Activated CD4-positive, alpha-beta T cell treated with anti-CD3 and anti-CD28 coated beads, Interleukin-2, Interleukin-6, amounts not matched to agents 100 ng/mL and 50 ng/mL, durations not matched to agents 16 hours and 8 hours (primary cell): Measurements from ENCODE around the gene CSMD2.
"Not testable (repeated sequence)": the region's sequence is repeated elsewhere in the genome, so short reads cannot be mapped to it uniquely, and the experiment has no call there.

Experiments
- DNase-seq: peaks from one replicate; pipeline ENCODE4 v3.0.0-alpha.2; 2020

Gene CSMD2

DNA sequence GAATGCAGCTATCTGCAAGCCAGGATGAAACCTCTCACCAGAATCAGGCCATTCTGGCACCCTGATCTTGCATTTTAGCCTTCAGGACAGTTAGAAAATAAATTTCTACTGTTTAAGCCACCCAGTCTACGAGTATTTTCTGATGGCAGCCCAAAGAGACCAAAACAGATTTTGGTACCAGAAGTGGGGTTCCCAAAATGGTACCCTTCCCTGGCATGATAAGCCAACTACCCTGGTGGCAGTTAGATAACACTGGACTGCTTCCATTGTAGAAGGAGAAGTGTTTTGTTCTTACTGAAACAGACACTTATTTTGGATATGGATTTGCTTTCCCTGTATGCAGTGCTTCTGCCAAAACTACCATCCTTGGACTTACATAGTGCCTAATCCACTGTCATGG is 115.0 kb downstream of the CSMD2 start:
- DNase-seq = no peak

DNA sequence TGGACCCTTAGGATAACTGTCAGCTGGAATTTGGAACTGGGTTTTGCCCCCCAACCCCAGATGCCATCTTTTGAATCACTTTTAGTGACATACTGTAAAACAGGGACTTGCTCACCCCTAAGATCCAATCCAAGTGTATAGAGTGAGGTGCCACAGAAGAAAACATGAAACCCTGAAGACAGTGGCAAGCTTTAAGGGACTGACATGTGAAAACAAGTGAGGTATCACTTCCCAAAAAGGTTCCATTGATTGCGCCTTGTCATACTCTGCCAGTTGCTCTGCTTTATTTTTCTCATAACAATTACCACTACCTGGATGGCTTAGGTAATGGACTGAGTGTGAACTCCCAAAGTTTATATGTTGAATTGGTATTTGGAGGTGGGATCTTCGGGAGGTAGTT is 115.6 kb downstream of the CSMD2 start:
- DNase-seq = no peak

DNA sequence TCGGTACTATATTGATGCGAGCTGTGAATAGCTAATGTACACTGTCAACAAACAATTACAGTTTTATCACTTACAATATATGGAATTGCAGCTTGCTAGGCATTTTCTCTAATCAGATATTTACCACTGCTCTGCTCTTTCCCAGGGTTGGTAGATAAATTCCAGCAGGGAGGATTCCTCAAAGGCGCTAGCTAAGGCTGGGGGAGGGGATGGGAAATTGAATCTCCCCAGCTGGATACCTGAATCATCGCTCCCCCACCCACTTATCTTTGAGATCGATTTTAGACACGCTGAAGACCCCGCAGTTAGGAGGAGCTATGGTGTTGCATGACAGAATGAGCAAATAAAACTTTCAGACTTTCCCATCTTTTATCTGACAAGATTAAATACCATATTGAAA is 127.2 kb downstream of the CSMD2 start:
- no peak for DNase-seq

DNA sequence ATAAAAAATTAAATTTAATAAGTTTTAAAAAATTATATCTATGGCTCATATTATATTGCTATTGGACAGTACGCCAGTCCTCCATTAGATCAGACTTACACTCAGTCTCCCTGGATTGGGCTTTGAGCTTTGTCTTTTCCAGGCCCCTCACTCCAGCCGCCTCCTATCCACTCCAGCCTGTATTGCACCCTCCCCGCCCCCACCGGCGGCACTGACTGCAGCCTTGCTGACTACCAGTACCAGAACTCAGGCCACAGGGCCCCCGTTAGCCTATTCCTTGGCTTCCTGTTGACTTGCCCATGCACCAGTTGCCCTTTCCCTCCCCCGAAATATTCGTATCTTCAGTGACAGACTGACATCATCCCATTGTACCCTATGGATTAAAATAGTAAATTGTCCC is 127.9 kb downstream of the CSMD2 start:
- DNase-seq = no peak

DNA sequence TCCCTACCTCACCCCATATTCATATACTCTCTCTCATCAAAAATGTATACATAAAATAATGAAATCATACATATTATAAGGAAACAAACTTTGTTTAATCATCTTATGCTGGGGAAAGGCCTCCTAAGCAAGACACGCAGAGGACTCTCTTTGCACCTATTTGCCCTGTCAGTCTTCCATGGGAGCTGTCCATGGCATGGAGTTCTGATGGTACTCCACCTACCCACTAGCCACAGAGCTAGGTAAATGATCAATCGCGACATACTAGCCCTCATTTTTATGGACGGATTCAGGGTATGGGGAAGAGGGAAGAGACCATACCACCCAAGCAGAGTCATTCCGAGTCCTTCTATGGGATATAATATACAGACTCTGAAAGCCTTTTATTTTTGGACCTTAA is 131.0 kb downstream of the CSMD2 start:
- DNase-seq = no peak

DNA sequence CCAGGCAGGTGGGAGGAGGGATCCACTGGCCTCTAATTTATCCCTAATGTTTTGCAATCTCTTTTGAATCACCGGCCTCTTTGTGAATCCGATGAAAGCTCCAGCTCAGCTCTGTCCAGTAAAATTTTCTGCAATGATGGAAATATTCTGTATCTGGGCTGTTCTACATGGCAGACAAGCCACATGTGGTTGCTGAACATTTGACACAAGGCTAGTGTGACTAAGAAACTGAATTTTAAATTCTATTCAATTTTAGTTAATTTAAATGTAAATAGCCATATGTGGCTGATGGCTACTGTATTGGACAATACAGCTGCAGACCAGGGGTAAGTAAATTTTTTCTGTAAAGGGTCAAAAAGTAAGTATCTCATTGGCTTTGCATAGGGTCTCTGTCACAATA is 135.1 kb downstream of the CSMD2 start:
- no peak for DNase-seq

DNA sequence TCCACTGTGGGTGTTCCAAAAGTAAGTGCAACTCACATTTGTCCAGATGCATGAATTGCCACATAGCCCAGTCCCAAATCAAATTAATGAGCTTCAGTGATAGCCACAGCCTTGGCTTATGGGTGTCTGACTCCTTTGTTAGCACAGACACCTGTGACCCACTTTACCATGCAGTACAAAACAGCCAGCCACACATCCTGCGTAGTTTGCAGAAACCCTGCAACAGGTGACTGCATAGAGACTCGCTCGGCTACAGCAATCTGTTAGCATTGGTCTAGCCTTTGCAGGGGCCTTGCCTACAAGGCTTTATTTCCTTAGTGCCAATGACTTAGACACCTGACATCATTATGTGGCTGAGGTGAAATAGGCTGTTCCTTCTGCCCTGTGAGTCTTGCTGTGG is 135.5 kb downstream of the CSMD2 start:
- DNase-seq = no peak

DNA sequence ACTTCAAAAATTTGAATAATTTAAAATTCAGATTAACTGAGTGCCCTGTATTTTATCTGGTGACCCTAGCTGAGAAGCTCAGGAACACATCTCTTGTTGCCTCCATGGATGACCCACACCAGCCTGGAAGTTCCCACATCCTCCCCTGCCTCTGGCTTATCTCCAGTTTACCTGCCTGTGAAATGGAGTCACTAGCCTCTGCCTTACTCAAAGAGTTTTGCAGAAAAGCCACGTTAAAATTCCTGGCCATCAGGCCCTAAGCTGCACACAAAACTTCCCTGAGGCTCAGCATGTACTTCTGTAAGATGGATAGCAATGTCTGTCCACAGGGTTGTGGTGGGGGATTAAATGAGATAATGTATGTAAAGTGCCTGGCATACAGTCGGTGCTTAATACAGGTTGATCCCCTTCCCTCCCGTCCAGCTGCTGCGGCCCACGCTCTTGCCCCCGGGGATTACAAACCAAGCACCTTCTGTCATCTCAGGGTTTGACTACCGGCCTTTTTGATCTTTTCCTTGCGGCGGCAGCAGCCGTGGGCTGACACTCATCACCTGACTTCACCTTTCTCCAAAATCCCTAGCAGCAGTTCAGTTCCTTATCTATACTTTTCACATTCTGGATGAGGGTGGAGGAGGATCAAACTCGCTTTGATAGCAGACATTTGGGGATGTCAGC is 136.5 kb downstream of the CSMD2 start:
- DNase-seq = no peak

DNA sequence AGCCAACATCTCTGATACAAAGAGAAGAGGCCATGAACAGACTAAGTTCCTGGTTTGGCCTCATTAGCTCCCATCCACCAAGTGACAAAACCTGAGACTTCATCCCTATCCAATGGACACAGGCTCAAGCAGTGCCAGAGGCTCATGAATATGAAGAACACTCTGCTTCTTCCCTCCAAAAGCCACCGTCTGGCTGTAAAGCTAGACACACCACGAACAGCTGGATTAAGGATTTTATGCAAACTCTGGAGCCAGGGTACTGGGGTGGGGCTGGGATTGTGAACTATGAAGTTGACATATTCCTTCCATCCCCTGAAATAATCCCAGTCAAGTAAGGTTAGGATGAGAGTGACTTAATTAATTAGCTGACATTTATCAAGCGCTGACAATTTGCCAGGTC is 139.4 kb downstream of the CSMD2 start:
- no peak for DNase-seq

DNA sequence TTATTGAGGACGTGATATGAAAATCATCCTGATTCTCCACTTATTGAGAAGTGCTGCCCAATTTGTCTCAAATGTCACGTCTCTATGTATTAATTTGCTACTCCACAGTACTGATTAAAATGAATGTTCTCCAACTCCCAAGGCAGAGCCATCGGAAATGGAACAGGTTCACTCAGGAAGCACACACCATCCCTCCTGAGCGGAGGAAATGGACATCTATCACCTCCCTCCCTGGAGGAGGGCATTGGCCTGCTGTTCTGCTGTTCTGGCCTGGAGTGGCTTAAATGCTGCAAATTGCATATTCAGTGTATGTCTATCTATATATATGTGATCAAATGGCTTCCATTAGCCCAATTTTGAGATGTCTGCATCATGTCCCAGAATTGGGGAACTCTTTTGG is 140.5 kb downstream of the CSMD2 start:
- DNase-seq = no peak

DNA sequence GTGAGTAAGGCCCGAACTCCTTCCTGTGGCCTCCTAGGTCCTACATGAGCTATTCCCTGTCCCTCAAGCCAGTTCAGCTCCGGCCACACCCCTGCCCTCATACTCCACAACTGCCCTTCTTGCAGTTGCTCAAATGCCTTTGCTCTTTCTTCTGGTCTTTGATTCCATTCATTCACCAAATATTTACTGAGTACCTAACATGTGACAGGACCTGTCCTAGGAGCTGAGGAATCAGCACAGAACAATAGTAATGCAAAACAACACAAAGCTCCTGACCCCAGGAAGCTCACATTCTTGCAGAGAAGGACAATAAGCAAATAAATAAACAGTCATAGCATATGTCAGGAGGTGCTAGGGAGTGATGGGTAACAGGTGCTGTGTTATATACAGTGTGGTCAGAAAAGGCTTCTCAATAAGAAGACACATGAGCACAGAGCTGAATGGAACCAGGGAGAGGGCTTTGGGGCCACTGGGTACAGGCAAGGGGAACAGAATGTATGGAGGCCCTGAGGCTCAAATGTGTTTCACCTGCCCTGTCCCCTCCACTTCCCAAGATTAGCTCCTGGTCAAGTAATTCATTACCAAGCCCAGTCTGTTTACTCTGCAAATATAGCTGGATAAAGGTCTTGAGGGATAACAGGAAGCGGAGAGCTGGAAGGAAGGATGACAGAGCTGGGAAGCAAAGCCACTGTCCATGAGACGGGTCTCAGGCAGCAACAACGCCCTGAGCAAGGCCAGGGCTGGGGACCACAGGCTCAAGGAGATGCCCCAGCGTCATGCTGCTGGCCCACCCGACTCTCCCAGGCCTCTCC is 145.1 kb downstream of the CSMD2 start:
- no peak for DNase-seq

DNA sequence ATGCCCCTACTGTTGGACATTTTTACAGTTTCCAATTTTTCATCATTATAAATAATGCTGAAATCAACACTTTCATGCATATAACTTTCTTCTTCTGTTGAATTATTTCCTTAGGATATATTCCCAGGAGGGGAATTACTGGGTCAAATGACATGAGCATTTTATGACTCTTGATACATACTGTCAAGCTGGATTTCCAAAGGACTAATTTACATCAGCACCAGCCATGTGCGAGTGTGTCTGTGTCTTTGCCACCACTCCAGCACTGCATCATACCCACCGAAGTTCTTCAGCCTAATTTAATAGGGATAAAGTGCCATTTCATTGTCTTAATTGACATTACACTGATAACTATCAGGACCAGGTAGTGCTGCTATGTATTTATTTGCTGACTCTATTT is 146.7 kb downstream of the CSMD2 start:
- DNase-seq = no peak

DNA sequence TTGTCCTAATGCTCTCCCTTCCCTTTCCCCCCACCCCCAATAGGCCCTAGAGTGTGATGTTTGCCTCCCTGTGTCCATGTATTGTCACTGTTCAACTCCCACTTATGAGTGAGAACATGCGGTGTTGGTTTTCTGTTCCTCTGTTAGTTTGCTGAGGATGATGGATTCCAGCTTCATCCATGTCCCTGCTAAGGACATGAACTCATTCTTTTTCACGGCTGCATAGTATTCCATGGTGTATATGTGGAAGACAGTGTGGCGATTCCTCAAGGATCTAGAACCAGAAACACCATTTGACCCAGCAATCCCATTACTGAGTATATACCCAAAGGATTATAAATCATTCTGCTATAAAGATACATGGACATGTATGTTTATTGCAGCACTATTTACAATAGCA is 148.7 kb downstream of the CSMD2 start:
- not testable (repeated sequence) for DNase-seq

DNA sequence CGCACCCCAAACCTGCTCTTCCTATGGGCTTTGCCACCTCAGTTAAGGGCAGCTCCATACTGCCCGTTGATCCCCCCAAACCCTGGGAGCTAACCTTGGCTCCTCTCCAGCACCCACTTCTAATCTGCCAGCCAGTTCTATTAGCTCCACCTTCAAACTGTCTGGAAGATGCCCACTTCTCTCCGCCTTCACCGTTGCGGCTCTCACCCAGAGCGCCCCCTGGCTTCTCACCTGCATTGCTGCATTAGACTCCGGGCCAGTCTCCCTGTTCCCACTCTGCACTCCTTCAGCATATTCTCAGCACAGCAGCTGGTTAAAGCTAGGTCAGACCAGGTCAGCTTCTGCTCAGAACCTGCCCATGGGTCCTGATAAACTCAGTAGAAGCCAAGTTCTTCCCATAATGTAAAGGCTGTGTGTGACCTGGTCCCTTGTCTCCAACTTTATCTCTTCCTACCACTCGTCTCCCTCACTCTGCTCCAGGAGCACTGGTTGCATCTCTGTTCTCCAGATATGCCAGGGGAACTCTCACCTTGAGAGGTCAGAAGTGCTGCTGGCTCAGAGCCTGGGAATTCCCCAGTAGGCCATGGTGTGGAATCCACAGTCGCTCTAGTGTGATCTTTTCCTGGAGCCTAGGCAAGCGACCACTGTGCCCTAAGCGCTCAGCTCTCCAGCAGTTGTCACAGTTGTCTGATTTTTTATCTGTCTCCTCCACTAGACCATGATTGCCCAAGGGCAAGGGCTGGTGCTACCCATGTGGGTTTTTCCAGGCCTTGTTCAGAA is 150.9 kb downstream of the CSMD2 start:
- DNase-seq = peak; percentile 28

DNA sequence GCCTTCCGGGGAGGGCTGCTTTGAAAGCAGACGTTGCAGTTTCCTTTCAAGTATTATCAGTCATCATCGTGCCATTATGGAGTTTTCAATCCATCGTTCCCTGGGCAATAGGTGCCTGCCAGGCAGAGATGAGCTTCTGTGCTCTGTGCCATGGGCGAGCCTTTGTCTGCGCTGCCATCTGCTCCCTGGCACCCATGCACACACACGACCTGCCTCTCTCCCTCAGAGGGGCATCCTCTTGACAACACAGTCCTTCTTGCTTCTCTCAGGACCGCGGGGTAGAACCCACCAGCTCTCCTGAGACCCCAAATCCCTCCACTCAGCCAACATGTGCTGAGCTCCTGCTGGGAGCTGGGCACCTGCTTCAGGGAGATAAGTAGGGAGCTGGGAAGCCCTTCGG is 151.9 kb downstream of the CSMD2 start:
- no peak for DNase-seq

DNA sequence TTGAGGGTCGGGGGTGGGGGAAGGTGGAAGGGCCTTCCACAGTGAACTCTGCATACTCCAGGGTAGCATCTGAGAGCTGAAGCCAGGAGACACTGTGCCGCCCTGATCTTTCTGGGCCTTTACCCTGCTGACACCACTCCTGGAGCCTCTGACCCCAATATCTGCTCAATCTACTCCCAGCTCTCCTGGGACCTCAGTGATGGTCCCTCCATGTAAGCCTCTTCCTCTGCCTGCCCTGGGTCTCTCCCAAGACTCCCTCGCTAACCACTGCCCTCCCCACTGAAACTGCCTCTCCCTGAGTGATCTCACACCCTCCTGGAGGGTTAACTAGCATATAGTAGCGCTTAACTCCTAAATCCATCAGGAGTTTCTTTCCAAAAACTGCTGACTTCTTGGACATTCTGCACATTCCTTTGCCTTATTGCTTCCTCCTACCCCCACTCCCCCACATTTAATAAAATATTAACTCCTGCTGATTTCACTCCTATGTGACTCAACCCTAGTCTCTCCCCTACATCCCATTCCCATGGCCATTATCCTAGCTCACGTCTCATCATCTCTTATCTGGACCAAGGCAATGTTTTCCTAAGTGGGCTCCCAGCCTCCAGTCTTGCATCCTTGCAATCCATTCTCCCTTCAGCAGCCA is 155.6 kb downstream of the CSMD2 start:
- DNase-seq = no peak

DNA sequence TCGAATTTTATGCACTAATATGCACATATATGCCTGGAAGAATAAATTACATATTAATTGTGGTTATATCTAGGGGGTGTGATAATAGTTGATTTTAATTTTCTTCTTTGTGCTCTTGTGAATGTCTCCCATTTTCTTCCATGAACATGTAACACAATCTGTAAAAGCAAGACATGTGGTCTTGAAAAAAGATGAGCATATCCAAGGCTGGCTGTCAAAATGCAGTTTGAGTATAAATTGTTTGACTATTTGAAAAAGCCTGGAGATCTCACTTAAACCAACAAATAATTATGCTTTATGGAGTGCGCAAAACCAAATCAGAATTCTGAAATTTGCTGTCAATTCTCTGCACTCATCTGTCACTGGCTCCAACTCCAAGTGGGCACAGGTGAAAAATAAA is 157.3 kb downstream of the CSMD2 start:
- DNase-seq = no peak

DNA sequence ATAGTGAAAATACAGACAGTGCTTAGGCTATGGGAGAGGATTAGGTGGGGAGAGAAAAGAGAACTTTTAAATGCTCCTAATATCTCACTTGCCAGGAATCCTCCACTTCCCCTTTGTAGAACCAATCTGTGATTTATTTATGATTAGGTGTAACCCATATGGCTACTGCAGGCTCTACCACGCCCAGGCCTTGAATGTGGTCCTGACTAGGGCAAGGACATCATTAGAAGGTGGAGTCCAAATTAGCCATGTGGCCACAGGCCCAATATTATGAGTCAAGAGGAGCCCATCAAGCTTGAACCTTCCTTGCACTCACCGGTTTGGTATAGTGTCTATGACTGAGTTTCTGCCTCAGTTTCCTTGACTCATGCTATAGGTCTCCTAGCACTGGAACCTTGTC is 159.7 kb downstream of the CSMD2 start:
- DNase-seq = no peak

DNA sequence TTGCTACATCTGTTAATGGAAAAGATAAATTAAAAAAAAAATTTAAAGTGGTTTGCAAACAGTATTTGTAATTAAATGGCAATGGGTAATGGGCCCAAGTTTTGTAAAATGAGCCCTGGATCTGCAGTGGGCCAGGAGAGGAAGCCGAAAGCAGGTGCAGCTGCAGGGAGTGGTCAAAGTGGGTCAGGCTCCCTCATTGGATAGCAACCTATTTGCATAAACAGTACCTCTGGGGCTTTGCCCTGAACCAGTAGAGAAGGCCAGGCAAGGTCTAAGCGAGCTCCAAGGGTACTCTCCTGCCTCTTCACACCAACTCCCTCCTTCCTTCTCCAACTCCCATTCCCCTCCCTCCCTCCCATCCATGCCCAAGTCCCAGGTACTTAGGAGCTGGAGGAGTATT is 162.2 kb downstream of the CSMD2 start:
- DNase-seq = no peak

DNA sequence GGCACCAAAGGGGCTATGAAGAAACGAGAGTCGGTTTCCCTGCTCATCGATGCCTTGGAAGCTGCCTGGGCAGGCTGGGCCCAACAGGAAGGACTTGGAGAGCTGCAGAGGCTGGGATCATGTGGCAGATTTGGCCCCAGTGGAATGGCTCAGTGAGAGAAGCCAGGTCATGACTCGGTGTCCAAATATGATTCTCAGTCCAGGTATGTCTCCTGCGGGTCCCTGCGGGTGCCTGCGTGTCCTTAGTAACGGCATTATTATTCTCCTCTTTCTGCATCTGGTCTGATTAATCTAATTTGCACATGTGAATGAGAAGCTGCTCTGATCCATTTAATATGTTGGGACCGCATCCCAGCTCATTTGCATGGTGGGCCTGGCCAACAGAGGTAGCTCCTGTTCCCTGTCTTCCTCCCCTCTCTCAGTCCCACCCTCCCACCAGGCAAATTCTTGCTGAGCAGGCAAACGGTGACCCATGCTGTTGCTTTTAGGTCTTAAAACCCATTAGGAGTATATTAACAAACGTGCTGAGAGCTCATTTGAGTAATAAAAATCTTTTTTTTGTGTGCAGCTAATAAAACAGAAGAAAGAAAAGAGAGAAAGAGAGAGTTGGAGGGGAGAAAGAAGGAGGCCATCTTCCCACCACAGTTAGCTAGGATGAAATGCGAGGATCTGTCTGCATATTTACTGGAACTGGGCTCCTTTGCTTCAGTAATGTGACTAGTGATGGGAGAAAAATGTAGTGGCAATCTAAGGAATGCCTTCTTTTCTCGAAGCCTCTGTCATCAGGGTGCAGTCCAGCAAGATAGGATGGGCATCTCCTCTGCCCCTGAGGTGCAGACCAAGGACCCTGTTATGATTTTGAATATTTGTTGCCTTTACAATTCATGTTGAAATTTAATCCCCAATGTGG is 167.6 kb downstream of the CSMD2 start:
- DNase-seq = no peak

DNA sequence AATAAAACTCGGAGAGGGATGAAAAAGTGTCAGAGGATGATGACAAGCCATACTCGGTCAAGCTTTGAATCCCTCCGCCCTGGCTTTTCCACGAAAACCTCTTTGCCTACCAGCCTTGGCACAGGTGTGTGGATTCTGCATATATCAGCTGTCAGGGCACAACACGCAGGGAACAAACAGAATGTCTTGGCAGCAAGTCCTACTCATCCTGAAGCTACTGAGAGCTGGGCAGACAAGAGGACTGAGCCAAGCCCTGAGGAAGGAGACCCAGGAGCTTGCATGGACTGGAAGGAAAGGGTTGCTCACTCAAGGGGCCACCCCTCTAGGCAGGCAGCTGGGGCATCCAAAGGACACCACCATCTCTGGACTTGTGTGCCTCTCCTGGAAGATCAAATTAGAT is 168.7 kb downstream of the CSMD2 start:
- DNase-seq = no peak

DNA sequence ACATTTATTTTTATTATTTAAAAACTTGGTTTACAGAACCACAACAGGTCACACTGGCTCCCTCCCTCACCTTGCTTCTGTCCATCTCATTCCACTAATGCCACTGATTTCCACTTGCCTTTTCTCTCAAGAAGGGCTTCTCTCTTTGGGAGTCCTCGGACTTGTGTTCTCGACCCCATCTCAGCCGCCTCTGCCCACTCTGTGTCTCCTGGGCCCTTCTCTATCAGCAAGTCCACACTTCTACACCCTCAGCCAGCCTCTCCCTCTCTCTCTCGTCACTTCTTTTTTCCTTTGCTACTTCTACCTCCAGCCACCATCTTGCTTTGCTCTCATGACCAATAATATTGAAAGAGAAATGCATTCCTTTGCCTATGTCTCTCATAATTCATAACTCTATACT is 171.7 kb downstream of the CSMD2 start:
- no peak for DNase-seq
